Posterior vena cava (tissue), 2 donors: ENCODE measurements around the gene HS3ST3A1. TPM values are rescaled to one million over a fixed set of nuclear protein-coding genes. Genes with fewer than 3 reads are reported as not detected.
"Not testable (repeated sequence)": the region's sequence is repeated elsewhere in the genome, so short reads cannot be mapped to it uniquely, and the experiment has no call there.

ENCODE experiments used
- DNase-seq: peaks from one replicate; pipeline ENCODE4 v3.0.0-alpha.2; 2020; ENCODE audit warnings: low spot score
- intact Hi-C, 2 donors: fragments of 100-400 bp; cut with DNase I; formaldehyde crosslinking; loops; one replicate each; pipeline versions ENCODE4 v1.14.1 to v1.14.2; 2022 to 2023
- total RNA-seq, 2 donors: library from RNA; stranded (reverse); fragmentation: NEBNext Ultra II Directional; extraction: Animal tissue kit (Norgen Biotek cat#: 25700); gene quantifications; one replicate each; pipeline ENCODE4 v1.2.1, GENCODE V29; 2021
- donor health status: DM: yes; HTN: yes; CAD: no.
- donor health status: DM: yes; HTN: yes; CAD: no.

Gene HS3ST3A1
- total RNA-seq, 2 donors from 2014 or later = 0.24 to 0.28 TPM

- peak; percentile 58 for DNase-seq
- intact Hi-C loops = no loop called here
These were observed 88.7 kb downstream of the HS3ST3A1 start for GRCh38 chr17:13513039-13513405.

GRCh38 chr17:13510062-13510461, 91.7 kb downstream of the HS3ST3A1 start:
- intact Hi-C loops = no loop called here
- no peak for DNase-seq

- DNase-seq = no peak
- intact Hi-C loops = no loop called here
These were observed 92.2 kb downstream of the HS3ST3A1 start for GRCh38 chr17:13509527-13509926.

- no peak for DNase-seq
- intact Hi-C loops = no loop called here
These were observed 92.8 kb downstream of the HS3ST3A1 start for GRCh38 chr17:13508896-13509295.

DNA sequence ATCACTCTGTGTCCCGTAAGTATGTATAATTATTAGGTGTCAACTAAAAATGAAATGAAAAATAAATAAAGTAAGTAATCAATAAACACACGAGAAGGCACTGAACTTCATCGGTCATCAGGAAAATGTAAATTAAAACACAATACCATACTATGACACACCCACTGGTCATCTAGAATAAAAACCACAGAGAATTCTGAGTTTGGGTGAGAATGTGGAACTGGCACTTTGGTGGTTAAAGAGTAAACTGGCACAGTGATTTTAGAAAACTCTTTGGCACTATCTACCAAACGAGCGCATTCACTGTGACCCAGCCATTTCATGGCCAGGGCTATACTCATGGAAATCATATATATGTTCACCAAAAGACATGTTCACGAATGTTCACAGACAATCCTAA, 98.2 kb downstream of the HS3ST3A1 start:
- no peak for DNase-seq
- intact Hi-C loops = no loop called here

GRCh38 chr17:13502263-13502662, 99.5 kb downstream of the HS3ST3A1 start:
- intact Hi-C loops = no loop called here

GRCh38 chr17:13500947-13501346, 100.8 kb downstream of the HS3ST3A1 start:
- intact Hi-C loops = no loop called here

More at GRCh38 chr17:13502263-13502662, 99.5 kb downstream of the HS3ST3A1 start:
- no peak for DNase-seq

DNA sequence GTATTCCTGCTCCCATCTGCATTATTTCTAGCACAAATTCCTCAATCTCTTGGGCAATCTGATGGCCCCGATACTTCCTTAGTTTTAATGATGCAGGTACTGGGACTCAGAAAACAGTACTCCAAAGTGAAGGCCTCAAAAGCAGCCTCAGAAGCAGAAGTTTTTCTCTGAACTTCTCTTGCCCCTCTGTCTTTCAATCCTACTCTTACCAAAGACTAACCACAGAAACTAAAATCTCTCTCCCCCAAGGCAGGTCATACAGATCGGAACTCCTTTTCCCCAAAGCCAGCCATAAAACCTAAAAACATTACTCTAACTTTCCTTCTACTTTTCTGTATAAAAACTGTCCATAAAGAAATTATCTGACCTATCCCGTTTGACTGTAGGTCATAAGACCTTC, 103.5 kb downstream of the HS3ST3A1 start:
- DNase-seq = no peak
- intact Hi-C loops = no loop called here

More at GRCh38 chr17:13500947-13501346, 100.8 kb downstream of the HS3ST3A1 start:
- no peak for DNase-seq

DNA sequence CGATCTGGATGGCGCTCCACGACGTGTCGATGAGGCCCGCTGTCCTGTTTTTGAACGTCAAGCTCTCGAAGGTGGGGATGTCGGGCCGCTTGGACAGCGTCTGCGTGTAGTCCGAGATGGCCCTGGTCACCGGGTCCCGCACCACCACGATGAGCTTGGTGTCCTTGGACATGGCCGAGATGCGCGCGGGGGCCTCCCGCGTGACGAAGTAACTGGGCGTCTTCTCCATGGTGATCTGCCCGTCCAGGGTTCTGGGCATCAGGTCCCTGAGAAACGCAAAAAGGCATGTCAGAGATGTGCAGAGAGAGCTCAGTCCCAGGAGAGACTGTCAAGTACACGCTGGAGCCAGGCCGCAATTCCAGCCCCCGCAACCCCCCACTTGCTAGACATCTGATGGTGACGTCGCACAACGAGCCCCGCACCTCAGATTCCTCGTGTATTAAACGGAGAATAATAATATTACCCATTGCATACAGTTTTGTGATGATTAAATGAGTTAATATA, 105.1 kb downstream of the HS3ST3A1 start:
- DNase-seq, intact Hi-C loops: not testable (repeated sequence)

- intact Hi-C loops = no loop called here
These were observed 106.3 kb downstream of the HS3ST3A1 start for GRCh38 chr17:13495423-13495822.

DNA sequence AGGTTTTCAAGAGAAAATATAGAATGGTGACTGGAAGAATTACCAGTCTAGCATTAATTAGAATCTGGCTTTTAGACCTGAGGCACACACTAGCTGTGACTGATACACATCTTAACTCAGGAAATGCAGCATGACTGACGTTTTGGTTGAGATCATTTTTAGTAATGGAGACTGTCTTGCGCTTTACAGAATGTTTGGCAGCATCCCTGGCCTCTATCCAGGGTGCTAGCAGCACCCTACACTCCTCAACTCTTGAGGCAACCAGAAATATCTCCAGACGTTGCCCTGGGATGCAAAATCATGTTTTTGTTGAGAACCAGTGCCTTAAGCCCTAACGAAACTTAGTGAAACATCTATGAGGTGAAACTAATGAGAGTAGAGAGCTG, 109.0 kb downstream of the HS3ST3A1 start:
- intact Hi-C loops = no loop called here

More at GRCh38 chr17:13495423-13495822, 106.3 kb downstream of the HS3ST3A1 start:
- DNase-seq = no peak

GRCh38 chr17:13491916-13492736, 109.6 kb downstream of the HS3ST3A1 start:
- DNase-seq = no peak
- intact Hi-C loops = no loop called here

More for the DNA sequence above, 109.0 kb downstream of the HS3ST3A1 start:
- DNase-seq = no peak

DNA sequence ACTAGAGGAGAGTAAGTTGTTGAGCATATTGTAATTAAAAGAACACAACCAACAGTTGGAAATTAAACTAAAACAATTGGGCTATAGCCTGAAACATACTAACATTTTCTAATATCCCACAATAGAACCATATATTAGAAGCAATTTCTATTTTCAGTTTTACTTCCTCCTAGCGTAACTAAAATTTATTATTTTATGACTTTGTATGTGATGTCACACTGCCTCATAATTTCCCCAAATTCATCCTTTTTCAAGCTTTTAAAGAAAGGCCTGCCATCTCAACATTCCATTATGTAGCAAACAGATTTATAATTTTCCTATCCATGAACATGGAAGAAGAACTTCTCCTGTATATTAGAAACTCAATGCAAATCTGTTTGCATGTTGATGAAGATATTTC, 110.2 kb downstream of the HS3ST3A1 start:
- intact Hi-C loops = no loop called here
- no peak for DNase-seq

GRCh38 chr17:13490906-13491482, 110.7 kb downstream of the HS3ST3A1 start:
- DNase-seq = no peak
- intact Hi-C loops = no loop called here

- intact Hi-C loops = no loop called here
- DNase-seq = no peak
These were observed 111.3 kb downstream of the HS3ST3A1 start for GRCh38 chr17:13490427-13490826.

DNA sequence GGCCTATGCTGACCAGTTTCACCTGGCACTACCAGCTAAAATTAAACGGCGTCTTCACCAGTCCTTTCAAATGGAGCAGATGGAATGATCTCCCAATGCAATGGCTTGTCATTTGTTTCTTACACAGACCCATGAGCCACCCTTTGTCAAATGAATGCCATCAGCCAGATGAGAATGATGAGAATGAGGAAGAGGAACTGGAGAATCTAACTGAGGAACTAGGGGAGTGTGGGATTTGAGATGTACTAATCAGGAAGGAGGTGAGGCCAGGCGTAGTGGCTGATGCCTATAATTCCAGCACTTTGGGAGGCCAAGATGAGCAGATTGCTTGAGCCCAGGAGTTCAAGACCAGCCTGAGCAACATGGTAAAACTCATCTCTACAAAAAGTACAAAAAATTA, 116.4 kb downstream of the HS3ST3A1 start:
- no peak for DNase-seq
- intact Hi-C loops = no loop called here

DNA sequence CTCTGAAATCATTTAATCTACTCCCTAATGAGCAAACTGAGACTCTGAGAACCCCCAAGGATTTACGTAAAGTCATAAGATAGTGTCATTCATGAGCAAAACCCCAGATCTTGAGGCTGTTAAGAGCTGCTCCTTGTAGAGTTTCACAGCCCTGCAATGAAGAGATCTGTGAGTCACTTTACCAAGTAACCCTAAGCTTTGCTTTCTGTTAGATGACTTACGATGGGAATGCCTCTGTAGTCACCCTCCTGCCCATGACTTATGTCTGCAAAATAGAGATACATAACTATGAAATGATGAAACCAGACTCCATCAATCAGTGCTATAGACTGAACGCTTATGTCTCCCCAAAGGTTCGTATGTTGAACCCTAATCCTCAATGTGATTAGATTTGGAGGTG, 117.7 kb downstream of the HS3ST3A1 start:
- intact Hi-C loops = no loop called here
- DNase-seq = no peak

DNA sequence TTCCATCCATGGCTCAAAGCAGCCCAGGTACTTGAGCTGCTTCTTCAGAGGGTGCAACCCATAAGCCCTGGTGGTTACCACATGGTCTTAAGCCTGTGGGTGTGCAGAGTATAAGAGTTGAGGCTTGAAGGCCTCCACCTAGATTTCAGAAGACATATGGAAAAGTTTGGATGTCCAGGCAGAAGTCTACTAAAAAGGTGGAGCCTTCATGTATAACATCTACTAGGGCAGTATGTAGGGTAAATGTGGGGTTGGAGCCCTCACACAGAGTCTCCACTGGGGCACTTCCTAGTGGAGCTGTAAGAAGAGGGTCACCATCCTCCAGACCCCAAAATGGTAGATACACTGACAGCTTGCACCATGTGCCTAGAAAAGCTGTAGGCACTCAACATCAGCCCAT, 120.9 kb downstream of the HS3ST3A1 start:
- intact Hi-C loops = no loop called here

GRCh38 chr17:13478326-13478830, 123.4 kb downstream of the HS3ST3A1 start:
- intact Hi-C loops = no loop called here
- DNase-seq = no peak

More for the DNA sequence above, 120.9 kb downstream of the HS3ST3A1 start:
- no peak for DNase-seq

DNA sequence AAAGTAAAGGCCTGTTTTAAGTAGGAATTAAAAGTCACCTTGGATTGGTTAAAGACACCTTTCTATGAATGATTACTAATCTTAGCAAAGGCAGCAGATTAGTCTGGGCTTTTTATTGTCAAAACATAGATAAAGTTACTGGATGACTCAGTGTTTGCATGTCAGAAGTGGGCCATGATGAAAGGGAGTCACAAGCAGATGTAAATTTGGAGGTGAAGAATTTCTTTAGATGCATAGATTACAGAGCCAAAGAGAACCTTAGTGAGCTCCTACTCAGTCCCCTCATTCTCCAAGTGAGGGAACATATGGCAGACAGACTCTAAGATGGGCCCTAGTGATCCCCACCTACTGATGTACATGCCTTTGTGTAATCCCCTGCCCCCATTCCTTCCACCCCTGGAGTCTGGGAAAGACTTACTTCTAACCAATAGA, 124.5 kb downstream of the HS3ST3A1 start:
- intact Hi-C loops = no loop called here
- no peak for DNase-seq
